Glutamatergic neuron (in vitro differentiated cells): ENCODE results near the gene BAHCC1. TPM values are rescaled to one million over a fixed set of nuclear protein-coding genes. Genes with fewer than 3 reads are reported as not detected.

Experiments used
- DNase-seq: peaks from one replicate; pipeline ENCODE4 v3.0.0; 2022
- H3K27ac Mint-ChIP-seq: one replicate; pipeline ENCODE4 v1.8.0; 2020; ENCODE audit warnings: mild to moderate bottlenecking, mixed read lengths, inconsistent platforms; ENCODE audit not compliant: unreplicated experiment
- H3K27me3 Mint-ChIP-seq: one replicate; pipeline ENCODE4 v1.8.0; 2020; ENCODE audit warnings: mild to moderate bottlenecking, moderate library complexity, mixed read lengths, inconsistent platforms; ENCODE audit not compliant: unreplicated experiment
- H3K36me3 Mint-ChIP-seq: one replicate; pipeline ENCODE4 v1.8.0; 2020; ENCODE audit warnings: mild to moderate bottlenecking, mixed read lengths, inconsistent platforms; ENCODE audit not compliant: unreplicated experiment
- H3K4me1 Mint-ChIP-seq: one replicate; pipeline ENCODE4 v1.8.0; 2020; ENCODE audit warnings: mild to moderate bottlenecking, low read depth, mixed read lengths, inconsistent platforms; ENCODE audit not compliant: unreplicated experiment
- H3K4me3 Mint-ChIP-seq: one replicate; pipeline ENCODE4 v1.8.0; 2020; ENCODE audit warnings: mild to moderate bottlenecking, mixed read lengths, inconsistent platforms; ENCODE audit not compliant: unreplicated experiment
- H3K9me3 Mint-ChIP-seq: one replicate; pipeline ENCODE4 v1.8.0; 2020; ENCODE audit warnings: mild to moderate bottlenecking, moderate library complexity, mixed read lengths, inconsistent platforms; ENCODE audit not compliant: unreplicated experiment
- total RNA-seq: library from RNA; stranded (reverse); fragmentation: NEBNext Ultra II Directional; extraction: Animal tissue kit (Norgen Biotek cat#: 25700); gene quantifications from one replicate; pipeline ENCODE4 v1.2.1, GENCODE V29; 2021; ENCODE audit not compliant: unreplicated experiment
- TF ChIP-seq, protein P1 (sequence below): fragments of 200-600 bp; sonication (generic); IDR thresholded peaks from one replicate; pipeline ENCODE4 v1.5.0; 2021; ENCODE audit not compliant: partially characterized antibody, unreplicated experiment

Gene BAHCC1
- total RNA-seq, 1 donor from 2014 or later: 111 TPM

DNA sequence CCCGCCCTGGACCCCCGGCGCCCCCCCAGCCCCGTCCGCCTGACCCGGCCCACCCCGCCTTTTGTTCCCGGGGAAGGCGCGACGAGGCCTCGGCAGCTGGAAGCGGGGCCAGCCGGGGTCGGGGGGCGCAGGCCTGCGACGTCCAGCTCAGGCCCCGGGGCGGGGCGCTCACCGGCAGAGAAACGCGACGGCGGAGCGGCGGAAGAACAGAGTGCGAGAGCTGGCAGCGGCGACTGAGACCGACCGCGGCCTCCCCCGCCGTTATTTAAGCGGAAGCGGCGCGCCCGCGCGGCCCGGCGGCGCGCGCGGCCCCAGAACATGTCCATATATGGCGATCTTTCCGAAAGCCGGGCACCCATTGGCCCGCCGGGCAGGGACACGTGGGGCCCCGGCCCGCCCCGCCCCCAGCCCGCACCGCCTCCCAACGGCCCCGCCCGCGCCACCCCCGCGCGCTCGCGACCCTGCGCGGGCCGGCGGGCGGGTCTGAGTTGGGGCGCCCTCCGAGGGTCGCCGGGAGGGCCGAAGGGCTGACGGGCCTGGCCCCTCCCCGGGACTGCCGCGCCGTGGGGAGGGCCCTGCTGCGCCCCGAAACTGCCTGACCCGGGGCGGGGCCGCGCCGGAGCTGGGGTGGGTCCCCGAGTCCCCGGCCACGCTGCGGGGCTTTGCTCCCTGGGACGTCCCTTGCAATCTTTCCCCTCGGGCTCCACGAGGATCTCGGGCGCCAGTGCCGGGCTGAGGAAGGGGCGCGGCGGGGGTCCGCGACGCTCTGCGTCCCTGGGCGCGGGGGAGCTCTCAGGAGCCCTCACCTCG, 117.5 kb downstream of the BAHCC1 start, which contains the start of gene ACTG1:
Gene ACTG1 (minus strand): TSS at position 238 of the 810 bp plus-strand sequence. CDS start 445 bp downstream, outside the sequence.
- TF ChIP-seq, protein P1, sequence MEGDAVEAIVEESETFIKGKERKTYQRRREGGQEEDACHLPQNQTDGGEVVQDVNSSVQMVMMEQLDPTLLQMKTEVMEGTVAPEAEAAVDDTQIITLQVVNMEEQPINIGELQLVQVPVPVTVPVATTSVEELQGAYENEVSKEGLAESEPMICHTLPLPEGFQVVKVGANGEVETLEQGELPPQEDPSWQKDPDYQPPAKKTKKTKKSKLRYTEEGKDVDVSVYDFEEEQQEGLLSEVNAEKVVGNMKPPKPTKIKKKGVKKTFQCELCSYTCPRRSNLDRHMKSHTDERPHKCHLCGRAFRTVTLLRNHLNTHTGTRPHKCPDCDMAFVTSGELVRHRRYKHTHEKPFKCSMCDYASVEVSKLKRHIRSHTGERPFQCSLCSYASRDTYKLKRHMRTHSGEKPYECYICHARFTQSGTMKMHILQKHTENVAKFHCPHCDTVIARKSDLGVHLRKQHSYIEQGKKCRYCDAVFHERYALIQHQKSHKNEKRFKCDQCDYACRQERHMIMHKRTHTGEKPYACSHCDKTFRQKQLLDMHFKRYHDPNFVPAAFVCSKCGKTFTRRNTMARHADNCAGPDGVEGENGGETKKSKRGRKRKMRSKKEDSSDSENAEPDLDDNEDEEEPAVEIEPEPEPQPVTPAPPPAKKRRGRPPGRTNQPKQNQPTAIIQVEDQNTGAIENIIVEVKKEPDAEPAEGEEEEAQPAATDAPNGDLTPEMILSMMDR: no peak
- peaks cover 38% of the 10 kb centered on the region for H3K27me3 Mint-ChIP-seq
- peaks cover 10% of the 10 kb centered on the region for H3K4me1 Mint-ChIP-seq
- H3K36me3 Mint-ChIP-seq: peaks cover 29% of the 10 kb centered on the region
- H3K4me3 Mint-ChIP-seq: peak within 1 kb of the TSS; percentile 100
- DNase-seq: peak; percentile 89
- peaks cover 36% of the 10 kb centered on the region for H3K9me3 Mint-ChIP-seq
- H3K27ac Mint-ChIP-seq: peak within 1 kb of the TSS; percentile 91

DNA sequence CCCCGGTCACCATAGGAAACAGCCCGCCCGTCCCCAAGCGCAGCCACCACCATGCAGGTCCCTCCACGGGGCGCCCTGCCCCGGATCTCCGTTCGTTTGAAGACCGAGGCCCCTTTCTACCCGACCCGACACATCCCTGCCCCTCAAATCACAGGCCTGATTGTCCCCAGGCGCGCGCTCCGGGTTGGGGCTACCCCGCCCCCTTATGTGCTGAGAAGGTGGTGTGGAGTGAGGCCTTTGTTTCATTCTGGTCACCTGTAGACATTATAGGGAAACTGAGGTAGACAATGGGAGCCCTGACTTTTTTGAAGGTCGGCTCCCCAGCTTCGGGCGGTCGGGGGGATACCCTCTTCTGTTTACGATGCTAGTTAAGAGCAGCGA, 118.1 kb downstream of the BAHCC1 start:
- peaks cover 29% of the 10 kb centered on the region for H3K36me3 Mint-ChIP-seq
- H3K27me3 Mint-ChIP-seq: peaks cover 38% of the 10 kb centered on the region
- peaks cover 15% of the 10 kb centered on the region for H3K4me1 Mint-ChIP-seq
- TF ChIP-seq, protein P1: no peak
- peaks cover 35% of the 10 kb centered on the region for H3K9me3 Mint-ChIP-seq
- peak overlapping the region; percentile 77 for H3K27ac Mint-ChIP-seq
- peak overlapping the region; percentile 76 for H3K4me3 Mint-ChIP-seq
- DNase-seq: peak; percentile 64

DNA sequence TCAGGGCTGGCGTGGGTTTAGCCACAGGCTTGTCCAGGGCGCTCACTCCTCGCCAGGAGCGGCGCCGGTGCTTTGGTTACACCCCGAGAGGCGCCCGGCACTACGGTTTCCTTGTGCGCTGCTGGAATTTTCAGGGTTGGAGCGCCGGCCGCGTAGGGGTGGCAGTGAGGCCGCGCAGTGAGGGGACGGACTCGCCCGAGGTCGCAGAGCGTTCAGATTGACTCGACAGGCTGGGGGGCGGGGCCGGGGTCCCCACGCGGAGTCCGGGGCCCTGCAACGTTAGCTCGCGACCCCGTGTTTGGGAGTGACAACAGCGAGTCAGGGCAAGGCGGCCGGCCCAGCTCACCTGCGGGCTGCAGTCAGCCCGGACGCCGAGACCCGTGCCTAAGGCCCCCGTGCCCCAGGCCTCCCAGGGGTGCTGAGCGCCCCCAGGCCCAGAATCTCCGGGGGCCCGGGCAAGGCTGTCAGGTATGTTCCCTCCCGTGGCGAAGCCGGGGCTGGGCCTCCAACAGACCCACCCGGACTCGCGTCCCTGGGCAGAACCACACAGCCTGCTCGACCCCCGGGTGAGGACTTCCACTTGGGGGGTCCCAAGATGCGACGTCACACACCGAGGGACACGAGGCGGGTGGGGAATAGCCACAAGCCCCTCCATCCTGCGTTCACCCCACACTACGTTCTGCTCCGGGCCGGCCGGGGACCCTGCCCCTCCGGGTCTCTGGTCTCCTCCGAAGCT, 118.7 kb downstream of the BAHCC1 start:
- H3K4me1 Mint-ChIP-seq: peaks cover 15% of the 10 kb centered on the region
- H3K36me3 Mint-ChIP-seq: peaks cover 29% of the 10 kb centered on the region
- peaks cover 38% of the 10 kb centered on the region for H3K27me3 Mint-ChIP-seq
- TF ChIP-seq, protein P1: no peak
- H3K4me3 Mint-ChIP-seq: peak overlapping the region; percentile 76
- DNase-seq: peak; percentile 79
- peaks cover 34% of the 10 kb centered on the region for H3K9me3 Mint-ChIP-seq
- peak overlapping the region; percentile 77 for H3K27ac Mint-ChIP-seq

DNA sequence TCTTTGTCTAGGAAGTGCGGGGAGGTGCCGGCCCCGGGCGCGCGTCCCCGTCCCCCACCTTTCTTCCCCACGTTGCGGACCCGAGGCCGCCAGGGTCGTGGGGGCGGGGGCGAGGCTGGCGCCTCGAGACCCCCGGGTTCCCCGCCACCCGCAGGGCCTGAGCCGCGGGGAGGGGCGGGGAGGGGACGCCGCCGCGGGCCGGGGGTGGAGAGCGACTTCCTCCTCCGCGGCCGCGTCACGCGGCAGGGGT, 119.2 kb downstream of the BAHCC1 start:
- TF ChIP-seq, protein P1: no peak
- Mint-ChIP-seq H3K9me3 (peaks cover 32% of the 10 kb centered on the region), H3K4me1 (peaks cover 10% of the 10 kb centered on the region), H3K36me3 (peaks cover 24% of the 10 kb centered on the region), H3K27ac (no peak overlapping the region), H3K4me3 (peak overlapping the region; percentile 52), H3K27me3 (peaks cover 33% of the 10 kb centered on the region)
- peak; percentile 68 for DNase-seq
